Measurements from ENCODE around the gene SORL1.

Gene SORL1

DNA sequence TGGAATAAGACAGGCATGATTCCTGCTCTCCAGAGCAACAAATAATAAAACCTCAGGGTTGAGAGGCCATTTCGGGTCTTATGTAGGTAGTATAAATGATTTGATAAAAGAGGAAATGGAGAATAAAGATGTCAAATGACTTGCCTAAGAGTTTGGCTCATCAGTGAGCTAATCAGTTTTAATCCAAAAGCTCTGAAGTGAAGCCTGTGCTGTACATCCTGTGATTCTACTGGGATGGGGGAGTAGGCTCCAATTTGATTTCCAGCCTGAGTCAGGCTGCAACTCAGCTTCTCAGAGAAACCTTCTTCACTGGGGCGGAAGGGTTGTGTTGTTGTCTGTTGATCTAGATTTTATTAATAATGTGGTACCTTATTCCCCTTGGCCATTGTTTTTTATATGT, 192.9 kb downstream of the SORL1 start:
- Histone ChIP-seq H3K9ac (ENCODE audit: low read length) (no peak overlapping the region), H3K27me3 (ENCODE audit: insufficient read depth, low read length) (no peaks in the 10 kb centered on the region), H2AFZ (ENCODE audit: low read length) (no peak overlapping the region), H3K9me3 (ENCODE audit: low read length) (no peaks in the 10 kb centered on the region), H4K20me1 (ENCODE audit: insufficient read depth, low read length) (no peaks in the 10 kb centered on the region), H3K36me3 (ENCODE audit: insufficient read depth, low read length) (no peaks in the 10 kb centered on the region), H3K4me1 (ENCODE audit: insufficient read depth, low read length, severe bottlenecking) (no peaks in the 10 kb centered on the region), H3K4me2 (ENCODE audit: low read length) (no peak overlapping the region), H3F3A (ENCODE audit: insufficient read depth, low read length) (no peaks in the 10 kb centered on the region), H3K4me3 (ENCODE audit: low read depth, low read length, poor library complexity, severe bottlenecking) (no peak overlapping the region), H3K79me2 (ENCODE audit: insufficient read depth, low read length) (no peaks in the 10 kb centered on the region), H3K9me2 (ENCODE audit: low read depth, low read length) (no peaks in the 10 kb centered on the region), H3K27ac (ENCODE audit: low read depth, low read length, poor library complexity, severe bottlenecking) (no peak overlapping the region)
- TF ChIP-seq, protein P1, sequence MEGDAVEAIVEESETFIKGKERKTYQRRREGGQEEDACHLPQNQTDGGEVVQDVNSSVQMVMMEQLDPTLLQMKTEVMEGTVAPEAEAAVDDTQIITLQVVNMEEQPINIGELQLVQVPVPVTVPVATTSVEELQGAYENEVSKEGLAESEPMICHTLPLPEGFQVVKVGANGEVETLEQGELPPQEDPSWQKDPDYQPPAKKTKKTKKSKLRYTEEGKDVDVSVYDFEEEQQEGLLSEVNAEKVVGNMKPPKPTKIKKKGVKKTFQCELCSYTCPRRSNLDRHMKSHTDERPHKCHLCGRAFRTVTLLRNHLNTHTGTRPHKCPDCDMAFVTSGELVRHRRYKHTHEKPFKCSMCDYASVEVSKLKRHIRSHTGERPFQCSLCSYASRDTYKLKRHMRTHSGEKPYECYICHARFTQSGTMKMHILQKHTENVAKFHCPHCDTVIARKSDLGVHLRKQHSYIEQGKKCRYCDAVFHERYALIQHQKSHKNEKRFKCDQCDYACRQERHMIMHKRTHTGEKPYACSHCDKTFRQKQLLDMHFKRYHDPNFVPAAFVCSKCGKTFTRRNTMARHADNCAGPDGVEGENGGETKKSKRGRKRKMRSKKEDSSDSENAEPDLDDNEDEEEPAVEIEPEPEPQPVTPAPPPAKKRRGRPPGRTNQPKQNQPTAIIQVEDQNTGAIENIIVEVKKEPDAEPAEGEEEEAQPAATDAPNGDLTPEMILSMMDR (IDR thresholded peaks at IDR 0.05; ENCODE audit: low read length), result no peak
- no peak for TF ChIP-seq EZH2 (IDR thresholded peaks at IDR 0.05; ENCODE audit: borderline replicate concordance, low read length)

DNA sequence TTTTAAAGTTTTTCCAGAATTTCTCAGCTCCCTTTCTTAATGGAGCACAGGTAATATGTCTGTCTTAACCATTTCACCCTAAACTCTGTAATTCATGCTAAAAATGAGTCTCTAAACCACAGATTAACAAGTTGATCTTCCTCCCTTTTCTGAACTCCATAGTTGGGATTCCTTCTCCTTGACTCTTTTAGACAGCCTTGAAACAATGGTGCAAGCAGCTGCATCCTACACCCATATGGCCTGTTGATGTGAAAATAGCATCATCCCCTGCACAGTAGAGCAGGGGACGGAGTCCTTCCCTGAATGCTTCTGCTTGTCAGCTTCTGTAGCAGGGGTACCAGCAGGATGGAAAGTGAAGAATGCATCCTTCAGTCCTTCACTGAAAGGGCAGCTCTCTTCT, 193.5 kb downstream of the SORL1 start:
- no peak overlapping the region for H3K4me2 ChIP-seq (ENCODE audit: low read length)
- no peak overlapping the region for H2AFZ ChIP-seq (ENCODE audit: low read length)
- H3K27ac ChIP-seq (ENCODE audit: low read depth, low read length, poor library complexity, severe bottlenecking), result no peak overlapping the region
- no peaks in the 10 kb centered on the region for H3K36me3 ChIP-seq (ENCODE audit: insufficient read depth, low read length)
- H3F3A ChIP-seq (ENCODE audit: insufficient read depth, low read length), result no peaks in the 10 kb centered on the region
- no peak for TF ChIP-seq EZH2 (IDR thresholded peaks at IDR 0.05; ENCODE audit: borderline replicate concordance, low read length)
- TF ChIP-seq, protein P1 (IDR thresholded peaks at IDR 0.05; ENCODE audit: low read length), result no peak
- H3K9me3 ChIP-seq (ENCODE audit: low read length), result no peaks in the 10 kb centered on the region
- H4K20me1 ChIP-seq (ENCODE audit: insufficient read depth, low read length), result no peaks in the 10 kb centered on the region
- no peaks in the 10 kb centered on the region for H3K9me2 ChIP-seq (ENCODE audit: low read depth, low read length)
- H3K9ac ChIP-seq (ENCODE audit: low read length), result no peak overlapping the region
- H3K27me3 ChIP-seq (ENCODE audit: insufficient read depth, low read length), result no peaks in the 10 kb centered on the region
- H3K79me2 ChIP-seq (ENCODE audit: insufficient read depth, low read length), result no peaks in the 10 kb centered on the region
- no peaks in the 10 kb centered on the region for H3K4me1 ChIP-seq (ENCODE audit: insufficient read depth, low read length, severe bottlenecking)
- H3K4me3 ChIP-seq (ENCODE audit: low read depth, low read length, poor library complexity, severe bottlenecking), result no peak overlapping the region

DNA sequence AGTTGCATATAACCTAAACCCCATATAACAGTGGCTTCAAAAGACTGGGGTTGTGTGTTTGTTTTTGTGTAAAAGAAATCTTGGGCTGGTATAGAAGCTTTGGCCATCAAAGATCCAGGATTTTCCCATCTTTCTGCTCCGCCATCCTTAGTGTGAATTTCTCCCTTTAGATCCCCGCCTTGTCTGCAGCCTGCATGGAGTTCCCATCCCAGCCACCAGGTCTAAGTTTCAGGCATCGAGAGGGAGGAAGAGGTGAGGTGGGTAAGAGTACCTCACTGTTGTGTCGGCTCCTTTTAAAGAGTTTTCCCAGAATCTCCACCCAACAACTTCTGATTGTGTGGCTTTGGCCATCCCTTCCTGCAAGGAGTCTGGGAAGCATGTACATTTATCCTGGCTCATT, 196.2 kb downstream of the SORL1 start:
- Histone ChIP-seq H3K36me3 (ENCODE audit: insufficient read depth, low read length) (no peaks in the 10 kb centered on the region), H3K4me2 (ENCODE audit: low read length) (no peak overlapping the region), H3K4me1 (ENCODE audit: insufficient read depth, low read length, severe bottlenecking) (no peaks in the 10 kb centered on the region), H3K9ac (ENCODE audit: low read length) (no peak overlapping the region), H2AFZ (ENCODE audit: low read length) (no peak overlapping the region), H3K4me3 (ENCODE audit: low read depth, low read length, poor library complexity, severe bottlenecking) (no peak overlapping the region), H4K20me1 (ENCODE audit: insufficient read depth, low read length) (no peaks in the 10 kb centered on the region), H3K9me2 (ENCODE audit: low read depth, low read length) (no peaks in the 10 kb centered on the region), H3K79me2 (ENCODE audit: insufficient read depth, low read length) (no peaks in the 10 kb centered on the region), H3F3A (ENCODE audit: insufficient read depth, low read length) (no peaks in the 10 kb centered on the region), H3K27ac (ENCODE audit: low read depth, low read length, poor library complexity, severe bottlenecking) (no peak overlapping the region), H3K27me3 (ENCODE audit: insufficient read depth, low read length) (no peaks in the 10 kb centered on the region), H3K9me3 (ENCODE audit: low read length) (no peaks in the 10 kb centered on the region)
- TF ChIP-seq, protein P1 (IDR thresholded peaks at IDR 0.05; ENCODE audit: low read length), result no peak
- no peak for TF ChIP-seq EZH2 (IDR thresholded peaks at IDR 0.05; ENCODE audit: borderline replicate concordance, low read length)
